Measurements from ENCODE around the gene TUBD1.

- no peak for TF ChIP-seq CTCF (IDR thresholded peaks at IDR 0.05; ENCODE audit: insufficient read depth, low read depth, low read length)
- TF ChIP-seq EZH2 (IDR thresholded peaks at IDR 0.05; ENCODE audit: insufficient read depth, low read length) = no peak
Observed at GRCh38 chr17:59869941-59870218, 22.9 kb downstream of the TUBD1 start.
